ENCODE measurements around the gene SUSD4.

Gene SUSD4

GRCh38 chr1:223234534-223234933 lies 129.4 kb downstream of the SUSD4 start:
- Histone ChIP-seq H3K36me3 (ENCODE audit: control insufficient read depth in 1 of 2, insufficient read depth in 2 of 2, low read length in 2 of 2) (no peaks in the 10 kb centered on the region), H3K9me3 (ENCODE audit: control insufficient read depth in 1 of 2, low read length in 2 of 2) (peaks cover 0 to 16% of the 10 kb centered on the region in 2 donors), H3K4me1 (ENCODE audit: control insufficient read depth in 1 of 2, insufficient read depth in 2 of 2, low read length in 2 of 2) (peaks cover 0 to 3% of the 10 kb centered on the region in 2 donors), H3K27me3 (ENCODE audit: low read depth, low read length) (no peaks in the 10 kb centered on the region), H3K27ac (ENCODE audit: low read length) (no peak overlapping the region), H3K4me3 (ENCODE audit: low read depth in 1 of 2, low read length in 2 of 2) (no peak overlapping the region)

GRCh38 chr1:223234170-223234514 lies 129.8 kb downstream of the SUSD4 start:
- no peaks in the 10 kb centered on the region for H3K36me3 ChIP-seq (ENCODE audit: control insufficient read depth in 1 of 2, insufficient read depth in 2 of 2, low read length in 2 of 2)
- H3K4me1 ChIP-seq (ENCODE audit: control insufficient read depth in 1 of 2, insufficient read depth in 2 of 2, low read length in 2 of 2) = peaks cover 0 to 3% of the 10 kb centered on the region in 2 donors
- no peak overlapping the region for H3K27ac ChIP-seq (ENCODE audit: low read length)
- H3K9me3 ChIP-seq (ENCODE audit: control insufficient read depth in 1 of 2, low read length in 2 of 2) = peaks cover 0 to 16% of the 10 kb centered on the region in 2 donors
- no peaks in the 10 kb centered on the region for H3K27me3 ChIP-seq (ENCODE audit: low read depth, low read length)
- H3K4me3 ChIP-seq (ENCODE audit: low read depth in 1 of 2, low read length in 2 of 2) = no peak overlapping the region

- Histone ChIP-seq H3K9me3 (ENCODE audit: control insufficient read depth in 1 of 2, low read length in 2 of 2) (peaks cover 0 to 16% of the 10 kb centered on the region in 2 donors), H3K36me3 (ENCODE audit: control insufficient read depth in 1 of 2, insufficient read depth in 2 of 2, low read length in 2 of 2) (no peaks in the 10 kb centered on the region), H3K27ac (ENCODE audit: low read length) (no peak overlapping the region), H3K4me1 (ENCODE audit: control insufficient read depth in 1 of 2, insufficient read depth in 2 of 2, low read length in 2 of 2) (peaks cover 0 to 3% of the 10 kb centered on the region in 2 donors), H3K4me3 (ENCODE audit: low read depth in 1 of 2, low read length in 2 of 2) (no peak overlapping the region), H3K27me3 (ENCODE audit: low read depth, low read length) (no peaks in the 10 kb centered on the region)
Measured at GRCh38 chr1:223233410-223234169, 130.4 kb downstream of the SUSD4 start.

- Histone ChIP-seq H3K27me3 (ENCODE audit: low read depth, low read length) (no peaks in the 10 kb centered on the region), H3K36me3 (ENCODE audit: control insufficient read depth in 1 of 2, insufficient read depth in 2 of 2, low read length in 2 of 2) (no peaks in the 10 kb centered on the region), H3K4me3 (ENCODE audit: low read depth in 1 of 2, low read length in 2 of 2) (no peak overlapping the region), H3K9me3 (ENCODE audit: control insufficient read depth in 1 of 2, low read length in 2 of 2) (peaks cover 0 to 16% of the 10 kb centered on the region in 2 donors), H3K27ac (ENCODE audit: low read length) (no peak overlapping the region), H3K4me1 (ENCODE audit: control insufficient read depth in 1 of 2, insufficient read depth in 2 of 2, low read length in 2 of 2) (peaks cover 0 to 3% of the 10 kb centered on the region in 2 donors)
Measured at GRCh38 chr1:223233019-223233409, 131.0 kb downstream of the SUSD4 start.

GRCh38 chr1:223231581-223231980 lies 132.4 kb downstream of the SUSD4 start:
- Histone ChIP-seq H3K4me3 (ENCODE audit: low read depth in 1 of 2, low read length in 2 of 2) (no peak overlapping the region), H3K27ac (ENCODE audit: low read length) (no peak overlapping the region), H3K27me3 (ENCODE audit: low read depth, low read length) (no peaks in the 10 kb centered on the region), H3K36me3 (ENCODE audit: control insufficient read depth in 1 of 2, insufficient read depth in 2 of 2, low read length in 2 of 2) (no peaks in the 10 kb centered on the region), H3K4me1 (ENCODE audit: control insufficient read depth in 1 of 2, insufficient read depth in 2 of 2, low read length in 2 of 2) (peaks cover 0 to 3% of the 10 kb centered on the region in 2 donors), H3K9me3 (ENCODE audit: control insufficient read depth in 1 of 2, low read length in 2 of 2) (peaks cover 0 to 8% of the 10 kb centered on the region in 2 donors)

- H3K36me3 ChIP-seq (ENCODE audit: control insufficient read depth in 1 of 2, insufficient read depth in 2 of 2, low read length in 2 of 2) = no peaks in the 10 kb centered on the region
- H3K27ac ChIP-seq (ENCODE audit: low read length) = no peak overlapping the region
- no peaks in the 10 kb centered on the region for H3K27me3 ChIP-seq (ENCODE audit: low read depth, low read length)
- H3K4me1 ChIP-seq (ENCODE audit: control insufficient read depth in 1 of 2, insufficient read depth in 2 of 2, low read length in 2 of 2) = peaks cover 0 to 3% of the 10 kb centered on the region in 2 donors
- H3K4me3 ChIP-seq (ENCODE audit: low read depth in 1 of 2, low read length in 2 of 2) = no peak overlapping the region
- H3K9me3 ChIP-seq (ENCODE audit: control insufficient read depth in 1 of 2, low read length in 2 of 2) = peaks cover 0 to 4% of the 10 kb centered on the region in 2 donors
Measured at GRCh38 chr1:223231011-223231572, 132.9 kb downstream of the SUSD4 start.

GRCh38 chr1:223230161-223230881 lies 133.7 kb downstream of the SUSD4 start:
- Histone ChIP-seq H3K4me3 (ENCODE audit: low read depth in 1 of 2, low read length in 2 of 2) (no peak overlapping the region), H3K36me3 (ENCODE audit: control insufficient read depth in 1 of 2, insufficient read depth in 2 of 2, low read length in 2 of 2) (no peaks in the 10 kb centered on the region), H3K27me3 (ENCODE audit: low read depth, low read length) (no peaks in the 10 kb centered on the region), H3K9me3 (ENCODE audit: control insufficient read depth in 1 of 2, low read length in 2 of 2) (no peaks in the 10 kb centered on the region), H3K4me1 (ENCODE audit: control insufficient read depth in 1 of 2, insufficient read depth in 2 of 2, low read length in 2 of 2) (peaks cover 0 to 3% of the 10 kb centered on the region in 2 donors), H3K27ac (ENCODE audit: low read length) (no peak overlapping the region)

GRCh38 chr1:223229756-223230155 lies 134.2 kb downstream of the SUSD4 start:
- H3K9me3 ChIP-seq (ENCODE audit: control insufficient read depth in 1 of 2, low read length in 2 of 2) = no peaks in the 10 kb centered on the region
- no peaks in the 10 kb centered on the region for H3K36me3 ChIP-seq (ENCODE audit: control insufficient read depth in 1 of 2, insufficient read depth in 2 of 2, low read length in 2 of 2)
- no peak overlapping the region for H3K27ac ChIP-seq (ENCODE audit: low read length)
- no peak overlapping the region for H3K4me3 ChIP-seq (ENCODE audit: low read depth in 1 of 2, low read length in 2 of 2)
- peaks cover 0 to 3% of the 10 kb centered on the region in 2 donors for H3K4me1 ChIP-seq (ENCODE audit: control insufficient read depth in 1 of 2, insufficient read depth in 2 of 2, low read length in 2 of 2)
- no peaks in the 10 kb centered on the region for H3K27me3 ChIP-seq (ENCODE audit: low read depth, low read length)

GRCh38 chr1:223228931-223229528 lies 134.9 kb downstream of the SUSD4 start:
- H3K4me3 ChIP-seq (ENCODE audit: low read depth in 1 of 2, low read length in 2 of 2) = no peak overlapping the region
- H3K4me1 ChIP-seq (ENCODE audit: control insufficient read depth in 1 of 2, insufficient read depth in 2 of 2, low read length in 2 of 2) = peaks cover 0 to 3% of the 10 kb centered on the region in 2 donors

GRCh38 chr1:223228201-223228600 lies 135.8 kb downstream of the SUSD4 start:
- Histone ChIP-seq H3K36me3 (ENCODE audit: control insufficient read depth in 1 of 2, insufficient read depth in 2 of 2, low read length in 2 of 2) (no peaks in the 10 kb centered on the region), H3K4me3 (ENCODE audit: low read depth in 1 of 2, low read length in 2 of 2) (no peak overlapping the region), H3K27ac (ENCODE audit: low read length) (no peak overlapping the region), H3K4me1 (ENCODE audit: control insufficient read depth in 1 of 2, insufficient read depth in 2 of 2, low read length in 2 of 2) (no peaks in the 10 kb centered on the region), H3K9me3 (ENCODE audit: control insufficient read depth in 1 of 2, low read length in 2 of 2) (no peaks in the 10 kb centered on the region), H3K27me3 (ENCODE audit: low read depth, low read length) (no peaks in the 10 kb centered on the region)

More at GRCh38 chr1:223228931-223229528, 134.9 kb downstream of the SUSD4 start:
- H3K9me3 ChIP-seq (ENCODE audit: control insufficient read depth in 1 of 2, low read length in 2 of 2) = no peaks in the 10 kb centered on the region
- H3K27me3 ChIP-seq (ENCODE audit: low read depth, low read length) = no peaks in the 10 kb centered on the region
- no peak overlapping the region for H3K27ac ChIP-seq (ENCODE audit: low read length)
- no peaks in the 10 kb centered on the region for H3K36me3 ChIP-seq (ENCODE audit: control insufficient read depth in 1 of 2, insufficient read depth in 2 of 2, low read length in 2 of 2)

Measured in muscle layer of duodenum (tissue), 2 donors.